Measurements from ENCODE around the gene ATF2.
A peak's percentile ranks its signal among the peaks of the same experiment; 100 is the strongest.

Gene ATF2, protein sequence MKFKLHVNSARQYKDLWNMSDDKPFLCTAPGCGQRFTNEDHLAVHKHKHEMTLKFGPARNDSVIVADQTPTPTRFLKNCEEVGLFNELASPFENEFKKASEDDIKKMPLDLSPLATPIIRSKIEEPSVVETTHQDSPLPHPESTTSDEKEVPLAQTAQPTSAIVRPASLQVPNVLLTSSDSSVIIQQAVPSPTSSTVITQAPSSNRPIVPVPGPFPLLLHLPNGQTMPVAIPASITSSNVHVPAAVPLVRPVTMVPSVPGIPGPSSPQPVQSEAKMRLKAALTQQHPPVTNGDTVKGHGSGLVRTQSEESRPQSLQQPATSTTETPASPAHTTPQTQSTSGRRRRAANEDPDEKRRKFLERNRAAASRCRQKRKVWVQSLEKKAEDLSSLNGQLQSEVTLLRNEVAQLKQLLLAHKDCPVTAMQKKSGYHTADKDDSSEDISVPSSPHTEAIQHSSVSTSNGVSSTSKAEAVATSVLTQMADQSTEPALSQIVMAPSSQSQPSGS

GRCh38 chr2:175167792-175168563, at the start of gene ATF2:
Gene ATF2 (minus strand): TSS chr2:175168203. CDS start chr2:175136443, 31,760 bp downstream.
- TF ChIP-seq CTCF (IDR thresholded peaks at IDR 0.05; ENCODE audit: control insufficient read depth, insufficient read depth, low read depth, low read length, missing control alignments): no peak
- peak within 1 kb of the TSS; percentile 95 for H3K4me3 ChIP-seq (ENCODE audit: control insufficient read depth, low read depth, low read length)
- peak; percentile 98 for DNase-seq (ENCODE audit: low read depth)

GRCh38 chr2:175207741-175208438, 39.9 kb upstream of the ATF2 start:
- no peak overlapping the region for H3K4me3 ChIP-seq (ENCODE audit: control insufficient read depth, low read depth, low read length)
- DNase-seq (ENCODE audit: low read depth): no peak
- TF ChIP-seq CTCF (IDR thresholded peaks at IDR 0.05; ENCODE audit: control insufficient read depth, insufficient read depth, low read depth, low read length, missing control alignments): no peak

DNA sequence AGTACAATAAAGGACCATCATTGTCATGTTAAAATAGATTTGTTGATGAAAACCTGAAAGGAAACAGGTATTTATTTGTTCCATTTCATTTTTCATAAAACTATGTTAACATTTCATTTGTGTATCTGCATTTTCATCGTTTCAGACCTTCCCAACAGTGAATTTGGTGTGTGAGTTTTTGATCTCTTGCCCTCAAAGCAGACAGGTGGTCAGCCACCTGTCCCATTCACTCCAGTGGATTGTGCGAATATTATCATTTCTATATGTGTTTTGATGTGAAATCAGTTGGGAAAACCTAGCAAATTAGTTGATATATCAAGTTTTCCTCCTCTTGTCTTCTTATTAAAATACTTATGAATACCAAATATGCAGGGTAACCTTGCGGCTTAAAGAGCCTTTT, 38.9 kb upstream of the ATF2 start:
- no peak overlapping the region for H3K4me3 ChIP-seq (ENCODE audit: control insufficient read depth, low read depth, low read length)
- no peak for TF ChIP-seq CTCF (IDR thresholded peaks at IDR 0.05; ENCODE audit: control insufficient read depth, insufficient read depth, low read depth, low read length, missing control alignments)
- DNase-seq (ENCODE audit: low read depth): no peak

DNA sequence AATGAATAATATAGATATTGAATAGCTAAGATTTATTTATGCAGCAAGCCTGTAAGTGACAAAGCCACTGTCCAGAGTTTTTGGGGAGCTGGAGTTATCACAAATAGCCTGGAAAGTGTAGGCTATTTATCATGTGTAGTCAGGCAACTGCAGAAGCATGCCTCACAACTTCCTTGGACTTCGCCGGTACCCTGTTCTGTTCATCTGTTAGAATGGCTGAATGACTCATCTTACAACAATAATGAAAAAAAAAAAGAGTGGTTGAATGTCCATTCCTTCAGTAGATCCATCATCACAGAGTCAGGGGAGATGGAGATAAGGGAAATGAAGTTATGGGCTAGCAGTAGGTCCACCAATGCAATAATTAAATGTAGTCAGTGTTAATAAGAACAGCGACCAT, 37.5 kb upstream of the ATF2 start:
- no peak overlapping the region for H3K4me3 ChIP-seq (ENCODE audit: control insufficient read depth, low read depth, low read length)
- TF ChIP-seq CTCF (IDR thresholded peaks at IDR 0.05; ENCODE audit: control insufficient read depth, insufficient read depth, low read depth, low read length, missing control alignments): no peak
- DNase-seq (ENCODE audit: low read depth): no peak

GRCh38 chr2:175203621-175204496, 35.9 kb upstream of the ATF2 start:
- no peak for DNase-seq (ENCODE audit: low read depth)
- H3K4me3 ChIP-seq (ENCODE audit: control insufficient read depth, low read depth, low read length): no peak overlapping the region
- peak; percentile 64 for TF ChIP-seq CTCF (IDR thresholded peaks at IDR 0.05; ENCODE audit: control insufficient read depth, insufficient read depth, low read depth, low read length, missing control alignments)
